Ureter (tissue), 1 donor: Measurements from ENCODE around the gene LCN9. TPM values are rescaled to one million over a fixed set of nuclear protein-coding genes. Genes with fewer than 3 reads are reported as not detected.

Experiments
- DNase-seq: peaks from one replicate; pipeline ENCODE4 v3.0.0-alpha.2; 2020; ENCODE audit warnings: low spot score
- total RNA-seq: library from RNA; stranded (reverse); gene quantifications from one replicate; pipeline ENCODE4 v1.2.4, GENCODE V29; 2023
- donor health status: DM: yes; HTN: yes; CAD: no.

LCN9 gene
- total RNA-seq, 1 donor from 2014 or later, result not detected

DNA sequence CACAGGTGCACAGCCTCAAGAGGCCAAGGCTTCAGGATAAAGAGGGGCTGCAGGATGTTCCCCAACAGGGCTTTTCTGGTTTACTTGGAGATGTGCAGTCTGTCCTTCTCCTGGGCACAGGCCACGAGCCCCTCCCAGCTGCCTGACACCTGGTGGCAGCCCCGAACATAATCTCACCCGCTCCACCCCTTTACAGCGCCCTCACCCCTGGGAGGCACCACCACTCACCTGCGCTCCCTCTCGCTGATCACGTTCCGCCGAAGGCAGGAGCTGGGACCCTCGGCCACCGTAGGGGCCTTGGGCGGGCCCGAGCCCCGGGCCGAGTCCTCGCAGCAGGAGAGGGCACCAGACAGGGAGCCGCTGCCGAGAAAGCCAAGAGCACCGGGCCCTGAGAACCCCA lies 35.7 kb downstream of the LCN9 start:
- no peak for DNase-seq

DNA sequence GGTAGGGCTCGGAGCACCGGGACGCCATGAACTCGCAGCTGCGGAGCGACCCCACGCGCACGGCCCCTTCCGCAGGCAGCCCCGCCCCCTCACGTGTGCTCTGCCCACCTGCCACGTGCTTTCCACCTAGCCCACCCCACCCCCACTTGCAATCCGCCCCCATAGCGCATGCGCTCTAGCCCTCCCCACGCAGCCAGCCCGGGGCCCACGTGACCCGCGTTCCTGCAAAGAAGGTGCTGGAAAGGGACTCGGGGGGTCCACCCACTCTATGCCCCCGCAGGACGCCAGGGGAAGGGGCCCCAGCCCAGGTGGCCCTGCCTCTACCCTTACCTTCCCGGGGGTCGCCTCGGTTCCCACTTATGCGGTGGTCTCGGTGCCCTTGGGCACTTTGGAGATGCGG lies 36.3 kb downstream of the LCN9 start, which contains the start of gene SOHLH1:
SOHLH1 (minus strand) TSS at position 42 of the 400 bp plus-strand sequence; CDS start at position 28, 14 bp downstream.
- no peak for DNase-seq

DNA sequence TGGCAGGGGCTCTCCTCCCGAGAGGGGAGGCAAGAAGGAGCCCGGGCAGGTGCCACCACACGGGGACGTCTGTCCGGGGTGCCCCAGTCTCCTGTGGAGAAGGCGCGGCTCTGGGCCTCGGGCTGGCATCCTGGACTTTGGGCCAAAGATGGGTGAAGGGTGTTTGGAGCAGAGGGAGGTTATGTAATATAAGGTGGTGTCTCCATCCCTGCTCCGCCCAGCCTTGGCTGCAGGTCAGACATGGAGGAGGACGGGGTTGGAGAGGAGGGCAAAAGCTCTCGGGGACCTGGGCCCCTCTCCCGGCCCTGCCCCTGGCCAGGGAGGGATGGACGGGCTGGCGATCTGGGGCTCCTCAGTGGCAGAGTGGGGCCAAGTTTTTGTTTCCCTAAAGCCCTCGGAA lies 37.4 kb downstream of the LCN9 start:
- no peak for DNase-seq

DNA sequence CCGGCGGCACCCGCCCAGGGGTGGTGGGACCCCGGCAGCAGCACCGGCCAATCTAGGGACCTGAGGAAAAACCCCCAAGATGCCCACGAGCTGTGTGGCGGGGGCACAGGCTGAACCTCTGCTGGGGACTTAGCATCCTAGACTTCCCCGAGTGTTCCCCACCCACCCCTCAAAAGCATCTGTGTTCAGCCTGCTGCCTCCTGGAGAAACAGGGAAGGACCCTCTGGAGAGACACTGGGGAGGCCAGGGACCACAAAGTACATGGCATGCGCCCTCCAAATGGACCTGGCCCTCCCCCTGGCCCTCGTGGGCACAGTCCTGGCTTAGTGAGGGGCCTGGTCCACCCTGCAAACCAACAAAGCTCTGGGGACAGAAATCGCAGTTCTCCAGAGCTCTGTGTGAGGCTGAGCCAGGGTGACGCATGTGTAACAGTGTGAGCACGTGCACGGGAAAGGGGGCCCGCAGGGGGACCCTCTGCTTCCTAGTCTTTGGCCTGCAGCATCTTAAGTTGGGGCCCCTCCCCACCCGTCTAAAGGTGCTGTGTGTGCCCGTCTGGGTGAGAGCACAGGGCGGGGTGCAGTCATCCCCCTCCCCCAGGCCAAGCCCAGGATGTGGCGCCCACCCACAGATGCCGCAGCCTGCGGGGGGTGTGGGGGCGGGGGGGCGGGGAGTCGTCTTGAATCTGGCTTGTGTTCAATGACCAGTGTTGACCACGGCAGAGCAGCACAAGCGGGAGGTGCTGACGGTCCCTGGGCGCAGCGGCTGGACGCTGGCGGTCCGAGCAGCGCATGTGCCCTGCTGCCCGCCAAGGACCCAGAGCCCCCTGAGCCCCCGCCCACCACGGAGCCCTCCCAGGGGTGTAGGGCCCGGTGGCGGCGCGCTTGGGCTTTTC lies 38.2 kb downstream of the LCN9 start:
- DNase-seq, result no peak

DNA sequence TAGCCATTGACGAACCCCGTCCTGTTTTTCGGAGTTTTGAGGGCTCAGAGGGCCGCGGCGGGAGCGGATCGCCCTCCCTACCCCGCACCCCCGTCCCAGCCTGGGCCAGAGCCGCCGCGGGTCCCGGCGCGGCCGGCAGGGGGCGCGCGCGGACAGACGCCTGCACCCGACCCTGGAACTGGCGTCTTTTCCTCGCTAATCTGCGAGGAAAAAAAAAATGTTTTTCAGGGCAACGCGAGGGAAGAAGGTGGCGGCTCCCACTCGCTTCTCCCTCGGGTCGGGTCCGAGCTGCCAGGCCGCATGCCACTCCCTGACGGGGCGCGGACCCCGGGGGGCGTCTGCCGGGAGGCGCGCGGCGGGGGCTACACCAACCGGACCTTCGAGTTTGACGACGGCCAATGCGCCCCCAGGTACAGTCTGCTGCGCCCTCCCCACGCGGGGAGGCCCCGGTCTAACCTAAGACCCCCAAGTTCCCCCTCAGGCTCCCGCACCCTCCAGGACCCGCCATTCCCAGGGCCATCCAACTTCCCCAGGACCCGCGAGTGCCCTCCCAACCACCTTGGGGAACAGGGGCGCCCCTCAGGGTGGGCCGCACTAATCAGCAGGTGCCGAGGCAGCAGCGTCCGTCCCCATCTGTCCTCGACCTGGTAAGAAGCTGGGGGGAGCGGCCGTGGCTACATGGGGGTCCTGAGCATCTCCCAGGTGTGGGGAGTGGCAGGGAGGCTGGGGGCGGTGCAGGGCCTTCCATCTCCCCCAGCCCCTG lies 39.0 kb downstream of the LCN9 start, which contains the start of gene KCNT1:
KCNT1 (plus strand) TSS at position 227 of the 763 bp plus-strand sequence; CDS start at position 301, 74 bp downstream.
- DNase-seq, result no peak

DNA sequence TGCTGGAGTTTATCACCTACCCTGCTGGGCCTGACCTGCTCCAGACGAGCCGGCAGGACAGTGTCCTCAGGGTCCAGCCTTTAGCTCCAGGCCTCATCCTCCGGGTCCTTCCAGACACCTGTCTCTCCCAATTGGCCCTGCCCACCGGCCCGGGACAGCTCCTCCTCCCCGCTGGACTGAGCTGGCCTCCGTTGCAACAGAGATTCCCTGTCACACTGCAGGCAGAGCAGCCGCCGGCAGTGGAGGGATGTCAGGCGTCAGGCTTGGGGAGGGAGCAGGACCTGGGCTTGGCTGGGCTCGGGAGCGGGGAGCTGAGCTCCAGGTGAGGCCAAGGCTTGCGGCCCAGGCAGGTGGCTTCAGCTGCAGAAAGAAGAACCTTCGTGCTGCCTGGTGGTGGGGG lies 40.6 kb downstream of the LCN9 start:
- no peak for DNase-seq

DNA sequence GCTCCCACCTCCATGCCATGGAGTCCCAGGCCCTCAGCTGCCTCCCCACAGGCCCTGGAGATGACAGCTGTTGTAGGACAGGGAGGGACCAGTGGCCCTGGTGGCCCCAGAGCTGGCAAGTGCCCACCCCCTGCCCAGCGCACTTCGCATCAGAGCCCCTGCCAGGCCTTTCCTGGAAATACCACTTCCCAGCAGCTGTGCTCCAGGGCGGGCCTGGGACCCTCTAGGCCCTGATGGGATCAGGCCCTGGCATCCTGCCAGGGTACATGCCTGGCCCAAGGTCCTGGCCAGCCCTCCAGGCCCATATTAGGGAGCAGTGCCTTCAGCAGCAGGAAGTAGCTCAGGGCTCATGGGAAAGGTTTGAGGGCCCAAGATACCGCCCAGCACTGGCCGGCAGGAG lies 41.4 kb downstream of the LCN9 start:
- DNase-seq, result no peak

DNA sequence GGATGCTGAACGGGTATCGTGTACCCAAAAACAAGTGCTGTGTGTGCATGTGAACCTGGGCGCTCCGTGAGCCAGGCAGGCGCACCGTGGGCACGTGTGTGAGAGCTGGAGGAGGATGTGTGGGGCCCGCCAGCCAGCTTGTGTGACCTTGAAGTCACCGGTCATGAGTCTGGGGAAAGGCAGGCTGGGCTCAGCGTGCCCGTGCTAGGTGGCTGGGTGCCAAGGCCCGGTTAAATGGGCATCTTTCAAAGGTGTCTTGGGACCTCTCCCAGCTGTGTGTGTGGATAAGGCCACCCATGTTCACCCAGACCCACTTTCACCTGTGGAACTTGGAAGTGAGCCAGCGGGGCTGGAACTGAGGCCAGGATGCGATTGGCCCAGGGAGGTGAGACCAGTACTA lies 42.3 kb downstream of the LCN9 start:
- DNase-seq, result no peak

DNA sequence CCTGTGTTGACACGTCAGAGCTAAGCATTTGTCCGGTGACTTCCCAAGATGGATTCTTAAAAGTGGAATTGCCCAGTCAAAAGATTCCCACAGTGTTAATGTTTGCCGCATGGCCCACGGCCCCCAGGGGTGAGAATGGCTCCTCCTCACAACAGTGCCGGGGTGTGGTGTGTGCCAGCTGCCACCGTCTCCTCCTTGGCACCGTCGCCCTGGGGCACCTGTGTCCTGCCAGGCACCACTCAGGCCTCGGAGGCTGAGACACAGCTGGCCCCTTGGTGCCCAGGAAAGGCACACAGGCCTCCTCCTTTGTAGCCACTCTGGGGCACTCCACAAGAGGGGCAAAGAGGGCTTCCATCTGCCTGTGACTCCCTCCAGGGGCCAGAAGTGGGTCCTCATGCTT lies 43.2 kb downstream of the LCN9 start:
- DNase-seq, result no peak

DNA sequence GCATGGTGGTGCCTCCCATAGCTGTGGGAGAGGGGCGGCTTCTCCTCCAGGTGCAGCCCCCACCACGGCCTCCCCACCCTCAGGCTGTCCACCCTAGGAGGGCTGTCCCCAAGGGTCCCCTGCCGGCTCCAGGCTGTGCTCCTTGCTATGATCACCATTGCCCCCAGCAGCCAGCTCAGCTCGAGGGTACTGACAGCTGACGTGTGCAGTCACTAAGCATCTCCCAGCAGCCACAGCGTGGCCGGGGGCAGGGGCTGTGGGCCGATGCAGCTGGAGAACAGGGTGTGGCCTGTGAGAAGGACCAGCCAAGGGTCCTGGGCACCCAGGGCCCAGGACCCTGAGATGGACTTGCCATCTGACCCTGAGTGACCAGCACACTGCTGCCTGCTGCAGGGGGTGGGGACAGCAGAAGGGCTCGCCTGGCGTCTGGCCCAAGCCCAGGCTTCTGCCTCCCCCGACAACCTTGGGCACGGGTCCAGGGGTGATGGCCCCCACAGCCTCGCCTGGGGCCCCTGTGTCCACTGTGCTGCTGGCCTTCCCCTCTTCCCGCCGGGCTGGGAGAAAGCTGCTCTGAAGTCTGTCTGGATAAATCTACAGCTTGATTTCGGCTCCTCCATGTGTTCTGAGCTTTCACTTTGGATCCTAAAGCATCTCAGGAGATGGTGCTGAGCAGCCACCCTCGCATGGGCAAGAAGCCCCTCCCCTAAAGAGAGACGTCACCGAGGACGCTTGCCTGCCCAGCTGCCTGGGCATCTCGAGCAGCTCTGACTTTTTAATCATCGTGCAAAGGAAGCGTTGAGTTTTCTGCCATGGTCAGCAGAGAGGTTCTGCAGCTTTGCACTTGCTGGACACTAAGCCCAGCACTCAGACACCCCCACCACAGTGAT lies 44.4 kb downstream of the LCN9 start:
- no peak for DNase-seq

DNA sequence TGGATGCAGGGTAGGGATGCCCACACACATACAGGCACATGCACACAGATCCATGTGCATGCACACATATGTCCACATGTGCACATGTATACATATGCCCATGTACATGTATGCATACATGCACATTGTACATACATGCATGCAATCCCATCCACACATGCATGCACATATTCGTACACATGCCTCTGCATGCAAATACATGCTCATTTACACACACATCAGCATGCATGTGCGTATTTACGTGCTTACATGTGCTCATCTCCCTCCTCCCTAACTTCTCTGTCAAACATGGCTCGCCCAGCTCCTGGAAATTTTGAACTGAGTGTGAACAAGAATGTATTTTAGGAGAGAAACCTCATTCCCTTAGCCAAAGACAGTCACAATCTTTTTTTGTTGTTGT lies 45.1 kb downstream of the LCN9 start:
- DNase-seq, result no peak

DNA sequence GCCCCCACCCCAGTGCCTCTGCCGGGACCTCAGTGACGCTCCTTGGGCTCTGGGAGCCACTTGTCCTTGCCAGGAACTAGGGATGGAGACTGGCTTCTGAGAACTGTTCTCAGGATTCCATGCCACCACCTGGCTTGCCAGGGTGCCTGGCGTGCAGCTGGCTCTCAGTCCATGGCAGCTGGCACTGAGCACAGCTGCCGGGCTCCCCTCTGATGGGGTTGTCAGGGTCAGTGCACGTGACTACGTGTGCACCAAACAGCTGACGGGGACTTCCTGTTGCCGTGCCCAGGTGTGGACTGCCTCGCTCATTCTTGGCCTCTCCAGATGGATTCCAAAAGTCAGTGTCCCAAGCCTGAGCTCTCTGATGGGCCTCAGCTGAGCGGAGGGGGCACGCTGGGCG lies 48.3 kb downstream of the LCN9 start:
- DNase-seq, result no peak

DNA sequence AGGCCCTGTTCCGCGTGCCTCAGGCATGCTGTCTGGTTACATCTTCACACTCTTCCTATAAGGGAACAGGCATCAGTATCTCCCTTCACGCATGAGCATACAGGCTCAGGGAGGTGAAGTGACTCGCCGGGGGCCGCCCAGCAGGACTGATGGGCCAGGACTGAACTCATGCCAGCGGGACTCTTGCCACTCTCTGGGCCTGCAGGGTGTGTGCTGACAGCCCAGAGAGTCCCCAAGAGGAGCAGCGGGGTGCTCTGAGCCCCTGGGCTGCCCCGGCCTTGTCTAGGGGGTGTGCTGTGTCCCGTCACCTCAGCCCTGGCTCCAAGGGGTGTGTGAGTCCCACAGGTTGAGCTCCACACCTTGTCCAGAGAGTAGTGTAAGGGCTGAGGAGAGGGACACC lies 48.8 kb downstream of the LCN9 start:
- DNase-seq, result no peak

DNA sequence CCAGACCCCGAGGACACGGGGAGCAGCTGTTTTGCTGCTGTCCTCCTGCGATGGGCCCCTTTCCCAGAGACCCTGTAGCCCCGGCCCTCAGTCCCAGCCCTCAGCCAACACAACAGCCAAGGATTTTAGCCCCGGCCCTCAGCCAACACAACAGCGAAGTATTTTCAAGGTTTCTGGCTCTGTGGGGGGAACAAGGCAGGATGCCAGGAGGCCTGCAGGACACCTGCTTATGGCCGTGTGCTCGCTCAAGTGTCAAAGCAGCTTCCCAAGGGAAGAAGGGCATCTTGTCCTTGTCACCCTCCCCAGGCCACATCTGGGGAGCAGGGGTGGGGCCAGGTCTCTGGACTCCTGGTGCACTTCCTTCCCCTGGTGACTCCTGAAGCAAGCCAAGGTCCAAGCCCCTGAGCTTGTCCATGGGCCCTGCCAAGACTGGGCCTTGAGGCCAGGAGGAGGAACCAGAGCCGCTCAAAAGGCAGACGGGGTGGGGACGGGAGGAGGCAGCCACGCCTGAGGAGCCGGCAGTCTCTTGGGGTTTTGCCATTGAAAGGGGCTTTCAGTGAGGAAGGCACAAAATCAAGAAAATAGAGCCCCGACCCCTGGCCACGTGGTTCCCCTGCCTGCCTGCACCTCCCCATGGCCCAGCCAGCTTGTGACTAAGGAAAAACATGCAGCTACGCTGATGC lies 49.6 kb downstream of the LCN9 start:
- no peak for DNase-seq

DNA sequence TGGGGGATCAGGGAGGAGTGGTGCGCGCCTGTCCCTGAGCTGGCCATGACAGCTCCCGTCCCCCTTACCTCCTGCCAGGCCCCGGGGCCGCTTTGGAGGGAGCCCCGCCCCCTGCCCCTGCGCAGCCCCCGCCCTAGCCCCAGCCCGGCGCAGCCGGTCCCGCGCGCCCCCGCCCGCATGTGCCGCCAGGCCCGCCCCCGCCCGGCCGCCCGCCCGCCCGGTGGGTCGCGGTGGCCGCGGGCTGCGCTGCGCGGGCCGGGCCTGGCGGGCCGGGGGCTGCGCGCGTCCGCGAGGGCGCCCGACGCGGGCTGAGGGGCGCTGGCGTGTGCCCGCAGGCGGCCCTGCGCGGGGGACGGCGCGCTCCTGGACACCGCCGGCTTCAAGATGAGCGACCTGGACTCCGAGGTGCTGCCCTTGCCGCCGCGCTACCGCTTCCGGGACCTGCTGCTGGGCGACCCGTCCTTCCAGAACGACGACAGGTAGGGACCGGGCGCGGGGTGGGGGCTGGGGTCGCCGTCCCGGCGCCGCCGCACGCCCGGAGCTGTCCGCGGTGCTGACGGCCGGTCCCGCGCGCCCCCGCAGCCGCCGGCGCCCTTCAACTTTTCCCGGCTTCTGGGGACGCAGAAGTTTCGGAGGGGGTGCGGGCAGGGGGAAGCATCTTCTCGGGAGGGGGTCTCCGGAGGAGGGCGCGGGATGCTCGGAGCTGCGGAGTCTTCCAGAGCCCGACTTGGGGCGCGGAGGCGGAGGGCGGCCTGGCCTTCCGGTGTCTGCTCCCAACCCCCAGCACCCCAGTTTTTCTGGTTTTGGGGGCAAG lies 51.3 kb downstream of the LCN9 start:
- DNase-seq, result no peak

DNA sequence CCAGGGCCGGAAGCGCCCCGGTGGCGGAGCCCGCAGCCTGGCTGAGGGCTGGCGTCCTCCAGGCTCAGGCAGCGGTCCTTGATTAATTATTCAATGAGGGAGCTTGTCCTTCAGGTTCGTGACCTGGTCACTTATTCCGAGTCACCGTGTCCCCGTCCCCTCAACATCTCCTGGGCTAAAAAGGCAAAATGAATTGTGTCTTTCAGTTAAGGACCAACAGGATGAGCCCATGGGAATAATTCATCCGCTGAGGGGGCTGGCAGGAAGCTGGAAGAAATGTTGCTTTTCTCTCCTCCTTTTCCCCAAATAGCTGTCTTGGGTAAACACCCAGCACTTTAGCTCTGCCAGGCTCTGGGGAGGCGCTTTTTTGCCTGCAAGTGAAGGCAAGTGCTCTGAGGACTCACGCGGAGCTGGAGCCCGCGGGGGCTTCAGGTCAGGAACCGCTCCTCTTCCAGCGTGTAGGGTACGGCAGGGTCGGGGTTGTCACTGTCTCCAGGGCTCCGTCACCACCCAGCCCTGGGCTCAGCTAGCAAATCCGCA lies 52.0 kb downstream of the LCN9 start:
- no peak for DNase-seq

DNA sequence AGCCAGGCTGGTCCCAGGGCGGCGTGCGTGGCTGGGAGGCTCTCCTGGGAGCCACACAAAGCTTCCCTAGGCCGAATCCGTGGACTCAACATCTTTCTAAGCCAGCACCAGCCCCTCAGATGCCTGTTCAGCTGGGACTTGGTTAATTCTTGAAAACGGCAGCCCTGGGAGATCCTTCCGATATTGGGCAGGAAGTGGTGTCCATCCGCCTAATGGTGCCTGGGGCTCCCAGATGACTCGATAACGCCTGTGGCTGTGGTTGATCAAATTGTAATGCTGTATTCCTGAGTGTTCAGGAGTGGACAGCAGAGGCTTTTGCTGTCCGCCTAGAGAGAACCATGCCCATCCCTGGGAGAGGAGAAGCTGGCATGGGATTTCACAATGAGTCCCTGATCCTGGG lies 52.9 kb downstream of the LCN9 start:
- DNase-seq, result no peak
